Osteoblast (primary cell): ENCODE data around the gene TM9SF1. TPM values are rescaled to one million over a fixed set of nuclear protein-coding genes. Genes with fewer than 3 reads are reported as not detected.
A peak's percentile ranks its signal among the peaks of the same experiment; 100 is the strongest.

Experiments
- DNase-seq: peaks from one replicate; pipeline ENCODE4 v3.0.0; 2011; ENCODE audit warnings: low spot score, mixed read lengths; ENCODE audit not compliant: insufficient read length; ENCODE audit errors: missing footprints
- H2AFZ ChIP-seq: 2 replicates; pipeline ENCODE4 v1.6.0; 2011; ENCODE audit warnings: mild to moderate bottlenecking, low read length
- H3K27ac ChIP-seq: 2 replicates; pipeline ENCODE4 v1.5.1; 2011; ENCODE audit warnings: mild to moderate bottlenecking, low read depth, low read length, moderate library complexity
- H3K27me3 ChIP-seq: 2 replicates; pipeline ENCODE4 v1.6.0; 2012; ENCODE audit warnings: mild to moderate bottlenecking, control low read depth, inconsistent platforms, low read length, moderate library complexity; ENCODE audit not compliant: insufficient read depth
- H3K36me3 ChIP-seq: 2 replicates; pipeline ENCODE4 v1.5.1; 2011; ENCODE audit warnings: mild to moderate bottlenecking, low read length, control low read depth, moderate library complexity; ENCODE audit not compliant: insufficient read depth
- H3K4me1 ChIP-seq: 2 replicates; pipeline ENCODE4 v1.5.1; 2011; ENCODE audit warnings: mild to moderate bottlenecking, low read length, control low read depth, moderate library complexity; ENCODE audit not compliant: insufficient read depth
- H3K4me2 ChIP-seq: 2 replicates; pipeline ENCODE4 v1.6.0; 2011; ENCODE audit warnings: mild to moderate bottlenecking, low read length; ENCODE audit not compliant: insufficient read depth
- H3K4me3 ChIP-seq: fragments of 200-600 bp; sonication (generic); 3 replicates; pipeline ENCODE4 v1.5.1; 2012; ENCODE audit warnings: mild to moderate bottlenecking, low read length, inconsistent platforms; ENCODE audit not compliant: insufficient read depth
- H3K79me2 ChIP-seq: 2 replicates; pipeline ENCODE4 v1.6.0; 2012; ENCODE audit warnings: mild to moderate bottlenecking, low read length, control low read depth, inconsistent platforms; ENCODE audit not compliant: insufficient read depth
- H3K9me3 ChIP-seq: 2 replicates; pipeline ENCODE4 v1.5.1; 2011; ENCODE audit warnings: low read depth, low read length, control low read depth
- H4K20me1 ChIP-seq: 2 replicates; pipeline ENCODE4 v1.6.0; 2012; ENCODE audit warnings: mild to moderate bottlenecking, low read length, control low read depth; ENCODE audit not compliant: insufficient read depth
- CTCF ChIP-seq: IDR thresholded peaks from 2 replicates; pipeline ENCODE4 v1.5.1; 2011; ENCODE audit warnings: mild to moderate bottlenecking, low read depth, low read length, moderate library complexity; ENCODE audit errors: extremely low read depth
- total RNA-seq: library from RNA; depleted of rRNA; stranded (reverse); fragments of >200 nt; gene quantifications from 2 replicates; pipeline ENCODE4 v1.2.3, GENCODE V29; 2012

Gene TM9SF1
- total RNA-seq, 1 donor = 78.2 TPM

GRCh38 chr14:24192933-24193332 lies 2.3 kb downstream of the TM9SF1 start:
- Histone ChIP-seq H3K4me2 (no peak overlapping the region), H3K4me1 (peaks cover 25% of the 10 kb centered on the region), H3K27me3 (no peaks in the 10 kb centered on the region), H3K79me2 (peaks cover 57% of the 10 kb centered on the region), H3K27ac (no peak overlapping the region), H3K9me3 (no peaks in the 10 kb centered on the region), H4K20me1 (no peaks in the 10 kb centered on the region), H2AFZ (no peak overlapping the region), H3K4me3 (no peak overlapping the region), H3K36me3 (peaks cover 18% of the 10 kb centered on the region)
- no peak for TF ChIP-seq CTCF
- peak; percentile 68 for DNase-seq

- Histone ChIP-seq H3K27ac (no peak overlapping the region), H3K4me3 (no peak overlapping the region), H3K9me3 (no peaks in the 10 kb centered on the region), H3K36me3 (peaks cover 33% of the 10 kb centered on the region), H3K79me2 (peaks cover 56% of the 10 kb centered on the region), H2AFZ (no peak overlapping the region), H3K27me3 (no peaks in the 10 kb centered on the region), H3K4me1 (peaks cover 19% of the 10 kb centered on the region), H4K20me1 (peaks cover 4% of the 10 kb centered on the region), H3K4me2 (no peak overlapping the region)
- TF ChIP-seq CTCF = no peak
- peak; percentile 15 for DNase-seq
These were observed 4.8 kb downstream of the TM9SF1 start for GRCh38 chr14:24190416-24190815.

- Histone ChIP-seq H3K4me2 (peak overlapping the region; percentile 86), H3K79me2 (peaks cover 48% of the 10 kb centered on the region), H3K36me3 (peaks cover 41% of the 10 kb centered on the region), H3K27me3 (no peaks in the 10 kb centered on the region), H3K4me1 (peaks cover 13% of the 10 kb centered on the region), H2AFZ (peak overlapping the region; percentile 53), H4K20me1 (peaks cover 4% of the 10 kb centered on the region), H3K4me3 (peak overlapping the region; percentile 90), H3K27ac (peak overlapping the region; percentile 74), H3K9me3 (no peaks in the 10 kb centered on the region)
- DNase-seq = no peak
- no peak for TF ChIP-seq CTCF
These were observed 5.8 kb downstream of the TM9SF1 start for GRCh38 chr14:24189460-24189859.

- Histone ChIP-seq H2AFZ (peak overlapping the region; percentile 53), H3K79me2 (peaks cover 43% of the 10 kb centered on the region), H3K4me3 (peak overlapping the region; percentile 90), H3K27me3 (no peaks in the 10 kb centered on the region), H4K20me1 (peaks cover 4% of the 10 kb centered on the region), H3K4me1 (peaks cover 11% of the 10 kb centered on the region), H3K36me3 (peaks cover 45% of the 10 kb centered on the region), H3K4me2 (peak overlapping the region; percentile 86), H3K27ac (peak overlapping the region; percentile 74), H3K9me3 (no peaks in the 10 kb centered on the region)
- TF ChIP-seq CTCF = no peak
- no peak for DNase-seq
These were observed 6.2 kb downstream of the TM9SF1 start for GRCh38 chr14:24189059-24189375.
